GM23338 (cell line): ENCODE results near the gene PTPN21. TPM values are rescaled to one million over a fixed set of nuclear protein-coding genes. Genes with fewer than 3 reads are reported as not detected.

Source experiments
- ATAC-seq: fragments of 200-7000 bp; cut with Tn5 transposase; 3 replicates; pipeline ENCODE4 v1.9.1; 2020
- DNase-seq: peaks from one replicate; pipeline ENCODE4 v3.0.0-alpha.2; 2015; ENCODE audit warnings: low spot score
- H2AFZ ChIP-seq: fragments of 200-600 bp; sonication (generic); 2 replicates; pipeline ENCODE4 v1.8.0; 2016; ENCODE audit warnings: antibody characterized with exemption, mild to moderate bottlenecking, moderate library complexity
- H3F3A ChIP-seq: fragments of 200-600 bp; sonication (generic); replicated peaks from 2 replicates; pipeline ENCODE4 v1.8.0; 2017; ENCODE audit warnings: antibody characterized with exemption, mixed run types, low read depth
- H3K27ac ChIP-seq: fragments of 200-600 bp; sonication (generic); 2 replicates; pipeline ENCODE4 v1.6.1; 2016; ENCODE audit warnings: low read depth
- H3K27me3 ChIP-seq: fragments of 200-600 bp; sonication (generic); 2 replicates; pipeline ENCODE4 v1.8.0; 2016; ENCODE audit warnings: mild to moderate bottlenecking, mixed run types, moderate library complexity; ENCODE audit not compliant: insufficient read depth
- H3K36me3 ChIP-seq: fragments of 200-600 bp; sonication (generic); 2 replicates; pipeline ENCODE4 v1.8.0; 2016; ENCODE audit warnings: mild to moderate bottlenecking; ENCODE audit not compliant: insufficient read depth
- H3K4me1 ChIP-seq: fragments of 200-600 bp; sonication (generic); 2 replicates; pipeline ENCODE4 v1.8.0; 2016; ENCODE audit warnings: mild to moderate bottlenecking, moderate library complexity; ENCODE audit not compliant: insufficient read depth
- H3K4me2 ChIP-seq: fragments of 200-600 bp; sonication (generic); 2 replicates; pipeline ENCODE4 v1.7.1; 2017; ENCODE audit warnings: mixed run types
- H3K4me3 ChIP-seq: fragments of 200-600 bp; sonication (generic); 2 replicates; pipeline ENCODE4 v1.6.1; 2016; ENCODE audit warnings: mixed run types
- H3K79me2 ChIP-seq: fragments of 200-600 bp; sonication (generic); replicated peaks from 2 replicates; pipeline ENCODE4 v1.8.0; 2017; ENCODE audit warnings: mild to moderate bottlenecking; ENCODE audit not compliant: insufficient read depth
- H3K9me2 ChIP-seq: fragments of 200-600 bp; sonication (generic); 2 replicates; pipeline ENCODE4 v1.8.0; 2017; ENCODE audit not compliant: insufficient read depth
- H4K20me1 ChIP-seq: fragments of 200-600 bp; sonication (generic); replicated peaks from 2 replicates; pipeline ENCODE4 v1.8.0; 2017; ENCODE audit warnings: mild to moderate bottlenecking; ENCODE audit not compliant: insufficient read depth
- H3K27ac Mint-ChIP-seq: 2 replicates; pipeline ENCODE4 v1.8.0; 2020; ENCODE audit warnings: inconsistent platforms, mild to moderate bottlenecking, moderate library complexity, mixed read lengths
- H3K27me3 Mint-ChIP-seq: 3 replicates; pipeline ENCODE4 v1.8.0; 2022; ENCODE audit warnings: low read depth, mild to moderate bottlenecking, moderate library complexity, mixed read lengths, inconsistent platforms; ENCODE audit not compliant: insufficient read depth, poor library complexity
- H3K36me3 Mint-ChIP-seq: 3 replicates; pipeline ENCODE4 v1.8.0; 2021; ENCODE audit warnings: low read depth, mild to moderate bottlenecking, inconsistent platforms, moderate library complexity, mixed read lengths
- H3K4me1 Mint-ChIP-seq: 3 replicates; pipeline ENCODE4 v1.8.0; 2020; ENCODE audit warnings: mild to moderate bottlenecking, inconsistent platforms, mixed read lengths
- H3K4me3 Mint-ChIP-seq: 3 replicates; pipeline ENCODE4 v1.8.0; 2021; ENCODE audit warnings: moderate library complexity, mild to moderate bottlenecking, inconsistent platforms, mixed read lengths
- H3K9me3 Mint-ChIP-seq: 3 replicates; pipeline ENCODE4 v1.8.0; 2020; ENCODE audit warnings: moderate library complexity, mild to moderate bottlenecking, inconsistent platforms, mixed read lengths
- CREB1 ChIP-seq: fragments of 250-450 bp; sonication (Bioruptor Pico); IDR thresholded peaks from 2 replicates; pipeline ENCODE4 v1.5.0; 2020; ENCODE audit warnings: low read depth, mild to moderate bottlenecking, moderate library complexity
- CTCF ChIP-seq, 2 experiments: fragments of 200-600 bp in 1 of 2; sonication (generic) in 1 of 2; conservative IDR thresholded peaks; 2 replicates each; pipeline versions ENCODE4 v1.5.1 to v1.6.1; 2016 to 2017; ENCODE audit warnings: antibody characterized with exemption in 2 of 2, low read depth in 2 of 2, mild to moderate bottlenecking in 2 of 2, moderate library complexity in 1 of 2
- ETS1 ChIP-seq: IDR thresholded peaks from 2 replicates; pipeline ENCODE4 v1.6.1; 2016; ENCODE audit warnings: antibody characterized with exemption
- EZH2 ChIP-seq: fragments of 200-600 bp; sonication (generic); IDR thresholded peaks from one replicate; pipeline ENCODE4 v1.8.0; 2017; ENCODE audit warnings: antibody characterized with exemption, mild to moderate bottlenecking, low read depth; ENCODE audit not compliant: unreplicated experiment
- EZH2phosphoT487 ChIP-seq: fragments of 200-600 bp; sonication (generic); IDR thresholded peaks from one replicate; pipeline ENCODE4 v1.8.1; 2018; ENCODE audit warnings: antibody characterized with exemption; ENCODE audit not compliant: unreplicated experiment
- NANOG ChIP-seq: IDR thresholded peaks from 2 replicates; pipeline ENCODE4 v1.6.1; 2016; ENCODE audit warnings: antibody characterized with exemption, borderline replicate concordance
- POLR2AphosphoS5 ChIP-seq: IDR thresholded peaks from 2 replicates; pipeline ENCODE4 v1.6.1; 2016; ENCODE audit warnings: antibody characterized with exemption, low read depth
- STAT1 ChIP-seq: IDR thresholded peaks from one replicate; pipeline ENCODE4 v1.6.1; 2016; ENCODE audit warnings: antibody characterized with exemption; ENCODE audit not compliant: unreplicated experiment
- ZNF462 ChIP-seq: fragments of 250-450 bp; sonication (Bioruptor Pico); IDR thresholded peaks from 2 replicates; pipeline ENCODE4 v1.5.0; 2020; ENCODE audit warnings: mild to moderate bottlenecking, moderate library complexity
- polyA plus RNA-seq: library from polyadenylated mRNA; unstranded; fragments of >200 nt; fragmentation: Nextera tagmentation; extraction: Ambion mirVana; gene quantifications from 2 replicates; pipeline ENCODE4 v1.2.1, GENCODE V29; 2016
- total RNA-seq: library from RNA; depleted of rRNA; stranded (reverse); fragments of >200 nt; shearing (Covaris generic); gene quantifications from 2 replicates; pipeline ENCODE4 v1.2.3, GENCODE V29; 2014

PTPN21 gene
- total and polyA plus RNA-seq, 2 experiments from 2014 or later, result 2.7 to 5.6 TPM

- no peak overlapping the region for H2AFZ ChIP-seq
- H3K4me3 ChIP-seq, result no peak overlapping the region
- no peak overlapping the region for H3K4me2 ChIP-seq
- no peak for TF ChIP-seq EZH2
- TF ChIP-seq ETS1, result no peak
- TF ChIP-seq STAT1, result no peak
- TF ChIP-seq CTCF (conservative IDR thresholded peaks at IDR 0.05; ENCODE audit: low read depth in 2 of 2), result no peak
- no peak for TF ChIP-seq ZNF462 (CRISPR knock-in tag)
- TF ChIP-seq POLR2AphosphoS5, result no peak
- no peak for TF ChIP-seq NANOG
- no peak for TF ChIP-seq CREB1 (CRISPR knock-in tag)
- TF ChIP-seq EZH2phosphoT487, result no peak
- H3K9me2 ChIP-seq, result no peaks in the 10 kb centered on the region
- no peaks in the 10 kb centered on the region for H3K27me3 Mint-ChIP-seq
- no peaks in the 10 kb centered on the region for H3K79me2 ChIP-seq
- no peaks in the 10 kb centered on the region for H3K36me3 ChIP-seq
- ATAC-seq, result no peak
- no peaks in the 10 kb centered on the region for H3K9me3 Mint-ChIP-seq
- H4K20me1 ChIP-seq, result no peaks in the 10 kb centered on the region
- H3F3A ChIP-seq, result no peaks in the 10 kb centered on the region
- no peaks in the 10 kb centered on the region for H3K27me3 ChIP-seq
- no peaks in the 10 kb centered on the region for H3K36me3 Mint-ChIP-seq
- H3K4me3 Mint-ChIP-seq, result no peak overlapping the region
- H3K27ac ChIP-seq, result no peak overlapping the region
- H3K27ac Mint-ChIP-seq, result no peak overlapping the region
- no peak for DNase-seq
- no peaks in the 10 kb centered on the region for H3K4me1 ChIP-seq
- no peaks in the 10 kb centered on the region for H3K4me1 Mint-ChIP-seq
Observed at GRCh38 chr14:88507208-88507607, 47.6 kb downstream of the PTPN21 start.
